SK-N-SH (cell line): ENCODE data around the gene ATP11A. TPM values are rescaled to one million over a fixed set of nuclear protein-coding genes. Genes with fewer than 3 reads are reported as not detected.

Source experiments
- CTCF ChIA-PET: fragments of 300-600, 350-600 bp; formaldehyde crosslinking; extraction: SDS; loops from one replicate; lab custom pipeline; 2021; lab: Yijun Ruan, JAX
- POLR2A ChIA-PET: fragments of 350-600 bp; sonication (Branson Sonifier 250); formaldehyde crosslinking; extraction: SDS; loops from one replicate; lab custom pipeline; 2020; ENCODE audit warnings: antibody characterized with exemption, inconsistent platforms; lab: Yijun Ruan, JAX
- DNase-seq: peaks from one replicate; pipeline ENCODE4 v3.0.0; 2012
- H2AFZ ChIP-seq: fragments of 200-600 bp; sonication (generic); 2 replicates; pipeline ENCODE4 v1.8.1; 2016; ENCODE audit warnings: antibody characterized with exemption, mild to moderate bottlenecking, low read depth
- H3F3A ChIP-seq: fragments of 200-600 bp; sonication (generic); replicated peaks from 2 replicates; pipeline ENCODE3; 2016; ENCODE audit warnings: antibody characterized with exemption, mild to moderate bottlenecking; ENCODE audit not compliant: insufficient read depth
- H3K27ac ChIP-seq, 2 experiments: fragments of 200-500 bp in 1 of 2; fragments of 200-600 bp in 1 of 2; sonication (Bioruptor generic) in 1 of 2; sonication (generic), shearing (Covaris generic) in 1 of 2; 2 replicates each; pipeline versions ENCODE4 v1.5.1 to v1.6.1; 2014 to 2016; ENCODE audit warnings: low read depth in 2 of 2, inconsistent platforms in 1 of 2, low read length in 1 of 2, mild to moderate bottlenecking in 1 of 2, mixed read lengths in 1 of 2
- H3K27me3 ChIP-seq: fragments of 200-600 bp; sonication (generic), shearing (Covaris generic); 2 replicates; pipeline ENCODE4 v1.6.1; 2016; ENCODE audit warnings: mixed run types; ENCODE audit not compliant: insufficient read depth
- H3K36me3 ChIP-seq, 2 experiments: fragments of 200-500 bp in 1 of 2; fragments of 200-600 bp in 1 of 2; sonication (Bioruptor generic) in 1 of 2; sonication (generic) in 1 of 2; replicated peaks in 1 of 2; 2 replicates each; pipeline versions ENCODE3 to v1.5.1; 2014 to 2016; ENCODE audit warnings: low read length in 1 of 2, mild to moderate bottlenecking in 1 of 2; ENCODE audit not compliant: insufficient read depth in 2 of 2, control insufficient read depth in 1 of 2
- H3K4me1 ChIP-seq, 2 experiments: fragments of 200-500 bp in 1 of 2; fragments of 200-600 bp in 1 of 2; sonication (Bioruptor generic) in 1 of 2; sonication (generic), shearing (Covaris generic) in 1 of 2; 2 replicates each; pipeline versions ENCODE4 v1.5.1 to v1.6.1; 2014 to 2016; ENCODE audit warnings: low read depth in 1 of 2, low read length in 1 of 2, mixed run types in 1 of 2; ENCODE audit not compliant: insufficient read depth in 2 of 2, control insufficient read depth in 1 of 2
- H3K4me2 ChIP-seq: fragments of 200-600 bp; sonication (generic), shearing (Covaris generic); 2 replicates; pipeline ENCODE4 v1.6.1; 2017; ENCODE audit warnings: mixed run types
- H3K4me3 ChIP-seq, 2 experiments: fragments of 200-500 bp in 1 of 2; fragments of 200-600 bp in 1 of 2; sonication (Bioruptor generic) in 1 of 2; sonication (generic), shearing (Covaris generic) in 1 of 2; 2 replicates each; pipeline versions ENCODE4 v1.5.1 to v1.8.1; 2014 to 2016; ENCODE audit warnings: low read depth in 2 of 2, inconsistent platforms in 1 of 2, low read length in 1 of 2, mild to moderate bottlenecking in 1 of 2, mixed read lengths in 1 of 2, moderate library complexity in 1 of 2
- H3K79me2 ChIP-seq: fragments of 200-600 bp; sonication (generic); 2 replicates; pipeline ENCODE4 v1.8.1; 2017; ENCODE audit warnings: mild to moderate bottlenecking; ENCODE audit not compliant: insufficient read depth
- H3K9ac ChIP-seq: fragments of 200-600 bp; sonication (generic); 2 replicates; pipeline ENCODE4 v1.6.1; 2017; ENCODE audit warnings: mixed run types
- H3K9me2 ChIP-seq: fragments of 200-600 bp; sonication (generic); 2 replicates; pipeline ENCODE4 v1.6.1; 2017; ENCODE audit warnings: mixed run types
- H3K9me3 ChIP-seq: fragments of 200-600 bp; sonication (generic); 2 replicates; pipeline ENCODE4 v1.6.1; 2017; ENCODE audit warnings: mixed run types, mild to moderate bottlenecking, moderate library complexity
- H4K20me1 ChIP-seq: fragments of 200-600 bp; sonication (generic); 2 replicates; pipeline ENCODE4 v1.6.1; 2017; ENCODE audit warnings: mild to moderate bottlenecking, mixed run types; ENCODE audit not compliant: insufficient read depth
- CHD2 ChIP-seq: fragments of 150-350 bp; IDR thresholded peaks from 2 replicates; pipeline ENCODE4 v1.6.1; 2018; ENCODE audit warnings: low read length; ENCODE audit not compliant: partially characterized antibody
- ELF1 ChIP-seq: IDR thresholded peaks from 2 replicates; pipeline ENCODE4 v1.4.0; 2012
- FOXJ3 ChIP-seq: sonication (generic); formaldehyde crosslinking; IDR thresholded peaks from 2 replicates; pipeline ENCODE4 v1.5.1; 2020; ENCODE audit warnings: mild to moderate bottlenecking, missing genetic modification reagents
- FOXM1 ChIP-seq: IDR thresholded peaks from 2 replicates; pipeline ENCODE4 v1.4.0; 2012; ENCODE audit warnings: low read depth, mild to moderate bottlenecking
- GATA2 ChIP-seq: sonication (generic); formaldehyde crosslinking; IDR thresholded peaks from 2 replicates; pipeline ENCODE4 v1.5.0; 2020; ENCODE audit warnings: mild to moderate bottlenecking, missing genetic modification reagents
- JUND ChIP-seq: IDR thresholded peaks from 2 replicates; pipeline ENCODE4 v1.4.0; 2012
- MXI1 ChIP-seq: IDR thresholded peaks from 2 replicates; pipeline ENCODE4 v1.6.1; 2012; ENCODE audit warnings: mild to moderate bottlenecking, low read depth, low read length, improper control_type of control experiment
- PBX3 ChIP-seq: IDR thresholded peaks from 2 replicates; pipeline ENCODE4; 2012
- POLR2AphosphoS5 ChIP-seq: IDR thresholded peaks from 2 replicates; pipeline ENCODE4 v1.6.1; 2012; ENCODE audit warnings: low read depth, low read length
- RAD21 ChIP-seq: IDR thresholded peaks from 2 replicates; pipeline ENCODE4 v1.6.1; 2012; ENCODE audit warnings: mild to moderate bottlenecking, low read length
- RCOR1 ChIP-seq: fragments of 150-350 bp; IDR thresholded peaks from 2 replicates; pipeline ENCODE4 v1.6.1; 2017; ENCODE audit warnings: antibody characterized with exemption, low read length
- RFX5 ChIP-seq: IDR thresholded peaks from 2 replicates; pipeline ENCODE4 v1.6.1; 2012; ENCODE audit warnings: mild to moderate bottlenecking, improper control_type of control experiment, low read length
- SIN3A ChIP-seq: IDR thresholded peaks from 2 replicates; pipeline ENCODE4 v1.6.1; 2012; ENCODE audit warnings: low read depth, mild to moderate bottlenecking, low read length, moderate library complexity, borderline replicate concordance
- SMC3 ChIP-seq: IDR thresholded peaks from 2 replicates; pipeline ENCODE4 v1.6.1; 2012; ENCODE audit warnings: low read depth, low read length, improper control_type of control experiment
- TAF1 ChIP-seq: IDR thresholded peaks from 2 replicates; pipeline ENCODE4 v1.6.1; 2012; ENCODE audit warnings: low read depth, mild to moderate bottlenecking, low read length, moderate library complexity, borderline replicate concordance
- TCF12 ChIP-seq: IDR thresholded peaks from 2 replicates; pipeline ENCODE4 v1.4.0; 2012
- YY1 ChIP-seq: IDR thresholded peaks from 2 replicates; pipeline ENCODE4 v1.4.0; 2012; ENCODE audit warnings: low read depth, mild to moderate bottlenecking
- WGBS: methylation state at CpG from one replicate; pipeline ENCODE4 v1.1.6; 2017; ENCODE audit warnings: low lambda C conversion rate; 5-methylcytosine and 5-hydroxymethylcytosine counted together
- polyA plus RNA-seq, 3 experiments: library from polyadenylated mRNA; depleted of rRNA; stranded (reverse); fragments of >200 nt; gene quantifications; 2 replicates each; pipeline ENCODE4 v1.2.3, GENCODE V29; 2012
- TF ChIP-seq, protein P1 (sequence below): fragments of 150-350 bp; IDR thresholded peaks from 2 replicates; pipeline ENCODE4 v1.6.1; 2017; ENCODE audit warnings: antibody characterized with exemption, low read length, low read depth, borderline replicate concordance
- TF ChIP-seq, protein P2 (sequence below): IDR thresholded peaks from 2 replicates; pipeline ENCODE4 v1.6.1; 2012; ENCODE audit warnings: mild to moderate bottlenecking, low read depth, low read length, moderate library complexity
- TF ChIP-seq, protein P3 (sequence below): fragments of 200-600 bp; sonication (generic); IDR thresholded peaks from 2 replicates; pipeline ENCODE4 v1.6.1; 2017; ENCODE audit warnings: antibody characterized with exemption, mild to moderate bottlenecking, moderate library complexity

Gene ATP11A
- polyA plus RNA-seq, 1 of the 3 experiments (the other 2 are of a cell fraction) = 4.1 TPM

DNA sequence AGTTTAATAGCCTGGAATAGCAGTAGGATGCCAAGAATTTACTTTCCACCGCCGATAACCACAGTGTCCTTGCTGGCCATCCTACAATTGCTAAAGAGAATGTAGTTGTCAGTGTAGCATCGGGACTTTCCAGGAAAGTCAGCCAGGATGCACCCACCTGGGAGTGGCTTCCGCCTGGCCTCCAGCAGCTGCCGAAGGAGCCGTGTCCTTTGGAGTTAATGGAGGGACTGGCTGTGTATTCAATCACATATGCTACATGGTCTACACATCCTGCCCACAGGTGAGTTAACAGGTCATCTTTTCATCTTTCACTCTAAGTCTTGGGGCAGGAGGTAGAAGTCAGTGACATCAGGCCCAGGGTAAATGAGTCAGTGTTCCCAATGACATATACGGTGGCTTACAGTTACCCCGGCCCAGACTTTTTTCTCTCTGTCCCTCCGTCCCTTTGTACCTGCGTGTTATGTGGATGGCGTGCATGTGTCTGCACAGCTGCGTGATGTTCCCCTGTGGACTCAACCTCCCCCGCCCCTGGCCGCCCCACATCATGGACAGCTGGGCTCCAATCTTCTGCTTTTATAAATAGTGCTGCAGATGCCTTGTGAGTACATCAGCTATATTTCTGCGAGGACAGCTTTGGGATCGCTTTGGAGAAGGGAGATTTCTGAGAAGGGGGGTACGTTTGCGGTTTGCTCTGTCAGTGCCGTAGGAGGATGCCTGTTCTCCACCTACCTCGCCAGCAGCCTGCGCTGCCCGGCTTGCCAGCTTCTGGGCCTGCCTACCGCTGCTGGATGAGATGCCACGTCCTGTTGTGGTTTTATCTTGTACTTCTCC lies 63.1 kb downstream of the ATP11A start (continued):
- TF ChIP-seq TAF1 (no peak), YY1 (no peak), SMC3 (no peak), FOXM1 (no peak), ELF1 (no peak), GATA2 (CRISPR knock-in tag) (no peak), FOXJ3 (no peak), RCOR1 (no peak)
- TF ChIP-seq, protein P1, sequence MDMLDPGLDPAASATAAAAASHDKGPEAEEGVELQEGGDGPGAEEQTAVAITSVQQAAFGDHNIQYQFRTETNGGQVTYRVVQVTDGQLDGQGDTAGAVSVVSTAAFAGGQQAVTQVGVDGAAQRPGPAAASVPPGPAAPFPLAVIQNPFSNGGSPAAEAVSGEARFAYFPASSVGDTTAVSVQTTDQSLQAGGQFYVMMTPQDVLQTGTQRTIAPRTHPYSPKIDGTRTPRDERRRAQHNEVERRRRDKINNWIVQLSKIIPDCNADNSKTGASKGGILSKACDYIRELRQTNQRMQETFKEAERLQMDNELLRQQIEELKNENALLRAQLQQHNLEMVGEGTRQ = no peak

GRCh38 chr13:112753833-112754232 lies 64.0 kb downstream of the ATP11A start:
- ChIA-PET POLR2A (no interaction called here), CTCF (no interaction called here)
- DNase-seq = no peak
- Histone ChIP-seq H3F3A (no peaks in the 10 kb centered on the region), H3K4me1 (peaks cover 0 to 6% of the 10 kb centered on the region in 2 experiments; a peak in 1 of 4 replicates), H3K4me3 (no peak overlapping the region), H3K9me2 (no peaks in the 10 kb centered on the region), H3K9me3 (no peaks in the 10 kb centered on the region), H4K20me1 (no peaks in the 10 kb centered on the region), H2AFZ (no peak overlapping the region), H3K36me3 (peaks cover 0 to 2% of the 10 kb centered on the region in 2 experiments), H3K4me2 (no peak overlapping the region), H3K9ac (no peak overlapping the region), H3K27me3 (no peaks in the 10 kb centered on the region), H3K27ac (no peak overlapping the region), H3K79me2 (no peaks in the 10 kb centered on the region; the same call in 1 of the 2 replicates)
- TF ChIP-seq RCOR1 (no peak), TCF12 (no peak), CHD2 (no peak), MXI1 (no peak), RAD21 (no peak), FOXM1 (no peak), SIN3A (no peak), RFX5 (no peak), POLR2AphosphoS5 (no peak), PBX3 (no peak), GATA2 (CRISPR knock-in tag) (no peak), JUND (no peak)
- TF ChIP-seq, protein P2, sequence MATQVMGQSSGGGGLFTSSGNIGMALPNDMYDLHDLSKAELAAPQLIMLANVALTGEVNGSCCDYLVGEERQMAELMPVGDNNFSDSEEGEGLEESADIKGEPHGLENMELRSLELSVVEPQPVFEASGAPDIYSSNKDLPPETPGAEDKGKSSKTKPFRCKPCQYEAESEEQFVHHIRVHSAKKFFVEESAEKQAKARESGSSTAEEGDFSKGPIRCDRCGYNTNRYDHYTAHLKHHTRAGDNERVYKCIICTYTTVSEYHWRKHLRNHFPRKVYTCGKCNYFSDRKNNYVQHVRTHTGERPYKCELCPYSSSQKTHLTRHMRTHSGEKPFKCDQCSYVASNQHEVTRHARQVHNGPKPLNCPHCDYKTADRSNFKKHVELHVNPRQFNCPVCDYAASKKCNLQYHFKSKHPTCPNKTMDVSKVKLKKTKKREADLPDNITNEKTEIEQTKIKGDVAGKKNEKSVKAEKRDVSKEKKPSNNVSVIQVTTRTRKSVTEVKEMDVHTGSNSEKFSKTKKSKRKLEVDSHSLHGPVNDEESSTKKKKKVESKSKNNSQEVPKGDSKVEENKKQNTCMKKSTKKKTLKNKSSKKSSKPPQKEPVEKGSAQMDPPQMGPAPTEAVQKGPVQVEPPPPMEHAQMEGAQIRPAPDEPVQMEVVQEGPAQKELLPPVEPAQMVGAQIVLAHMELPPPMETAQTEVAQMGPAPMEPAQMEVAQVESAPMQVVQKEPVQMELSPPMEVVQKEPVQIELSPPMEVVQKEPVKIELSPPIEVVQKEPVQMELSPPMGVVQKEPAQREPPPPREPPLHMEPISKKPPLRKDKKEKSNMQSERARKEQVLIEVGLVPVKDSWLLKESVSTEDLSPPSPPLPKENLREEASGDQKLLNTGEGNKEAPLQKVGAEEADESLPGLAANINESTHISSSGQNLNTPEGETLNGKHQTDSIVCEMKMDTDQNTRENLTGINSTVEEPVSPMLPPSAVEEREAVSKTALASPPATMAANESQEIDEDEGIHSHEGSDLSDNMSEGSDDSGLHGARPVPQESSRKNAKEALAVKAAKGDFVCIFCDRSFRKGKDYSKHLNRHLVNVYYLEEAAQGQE = no peak
- TF ChIP-seq, protein P1 = no peak
- TF ChIP-seq, protein P3, sequence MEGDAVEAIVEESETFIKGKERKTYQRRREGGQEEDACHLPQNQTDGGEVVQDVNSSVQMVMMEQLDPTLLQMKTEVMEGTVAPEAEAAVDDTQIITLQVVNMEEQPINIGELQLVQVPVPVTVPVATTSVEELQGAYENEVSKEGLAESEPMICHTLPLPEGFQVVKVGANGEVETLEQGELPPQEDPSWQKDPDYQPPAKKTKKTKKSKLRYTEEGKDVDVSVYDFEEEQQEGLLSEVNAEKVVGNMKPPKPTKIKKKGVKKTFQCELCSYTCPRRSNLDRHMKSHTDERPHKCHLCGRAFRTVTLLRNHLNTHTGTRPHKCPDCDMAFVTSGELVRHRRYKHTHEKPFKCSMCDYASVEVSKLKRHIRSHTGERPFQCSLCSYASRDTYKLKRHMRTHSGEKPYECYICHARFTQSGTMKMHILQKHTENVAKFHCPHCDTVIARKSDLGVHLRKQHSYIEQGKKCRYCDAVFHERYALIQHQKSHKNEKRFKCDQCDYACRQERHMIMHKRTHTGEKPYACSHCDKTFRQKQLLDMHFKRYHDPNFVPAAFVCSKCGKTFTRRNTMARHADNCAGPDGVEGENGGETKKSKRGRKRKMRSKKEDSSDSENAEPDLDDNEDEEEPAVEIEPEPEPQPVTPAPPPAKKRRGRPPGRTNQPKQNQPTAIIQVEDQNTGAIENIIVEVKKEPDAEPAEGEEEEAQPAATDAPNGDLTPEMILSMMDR = no peak
- over 99% methylated on average over 10 of the region's 16 CpGs for WGBS
